GM19099 (cell line): ENCODE results near the gene TWIST2.

Experiments
- POLR2A ChIP-seq: IDR thresholded peaks from 3 replicates; pipeline ENCODE4 v1.6.1; 2011; ENCODE audit warnings: low read depth; ENCODE audit not compliant: insufficient read length; ENCODE audit errors: extremely low read depth

Gene TWIST2

GRCh38 chr2:238948765-238949641 is 101.1 kb downstream of the TWIST2 start:
- TF ChIP-seq POLR2A: no peak

GRCh38 chr2:238949710-238950345 is 101.9 kb downstream of the TWIST2 start:
- TF ChIP-seq POLR2A: no peak

- no peak for TF ChIP-seq POLR2A
Measured at GRCh38 chr2:238950551-238950950, 102.7 kb downstream of the TWIST2 start.

DNA sequence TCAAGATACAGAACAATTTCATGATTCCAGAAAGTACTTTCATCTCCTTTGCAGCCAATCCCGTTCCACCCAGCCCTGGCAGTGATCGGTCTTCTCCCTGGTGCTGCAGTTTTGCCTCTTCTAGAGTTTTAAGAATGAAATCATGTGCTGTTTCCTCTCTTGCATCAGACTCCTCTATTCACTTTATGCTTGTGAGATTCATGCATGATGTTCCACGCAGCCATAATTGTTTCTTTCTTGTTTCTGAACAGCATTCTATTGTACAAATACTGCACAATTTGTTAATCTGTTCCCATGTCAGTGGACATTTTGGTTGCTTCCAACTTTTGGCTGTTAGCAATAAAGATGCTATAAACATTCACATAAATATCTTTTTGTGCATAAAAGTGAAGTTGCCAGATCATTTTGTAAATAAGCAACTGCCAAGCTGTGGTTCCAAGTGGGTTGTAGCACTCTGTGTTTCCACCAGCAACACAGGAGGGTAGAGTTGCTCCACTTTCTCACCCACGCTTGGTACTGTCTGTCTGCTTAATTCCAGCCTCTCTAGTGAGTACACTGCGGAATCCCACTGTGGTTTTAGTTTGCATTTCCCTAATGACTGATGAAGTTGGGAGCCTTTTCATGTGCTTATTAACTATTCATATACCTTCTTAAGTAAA is 104.5 kb downstream of the TWIST2 start:
- TF ChIP-seq POLR2A: no peak

DNA sequence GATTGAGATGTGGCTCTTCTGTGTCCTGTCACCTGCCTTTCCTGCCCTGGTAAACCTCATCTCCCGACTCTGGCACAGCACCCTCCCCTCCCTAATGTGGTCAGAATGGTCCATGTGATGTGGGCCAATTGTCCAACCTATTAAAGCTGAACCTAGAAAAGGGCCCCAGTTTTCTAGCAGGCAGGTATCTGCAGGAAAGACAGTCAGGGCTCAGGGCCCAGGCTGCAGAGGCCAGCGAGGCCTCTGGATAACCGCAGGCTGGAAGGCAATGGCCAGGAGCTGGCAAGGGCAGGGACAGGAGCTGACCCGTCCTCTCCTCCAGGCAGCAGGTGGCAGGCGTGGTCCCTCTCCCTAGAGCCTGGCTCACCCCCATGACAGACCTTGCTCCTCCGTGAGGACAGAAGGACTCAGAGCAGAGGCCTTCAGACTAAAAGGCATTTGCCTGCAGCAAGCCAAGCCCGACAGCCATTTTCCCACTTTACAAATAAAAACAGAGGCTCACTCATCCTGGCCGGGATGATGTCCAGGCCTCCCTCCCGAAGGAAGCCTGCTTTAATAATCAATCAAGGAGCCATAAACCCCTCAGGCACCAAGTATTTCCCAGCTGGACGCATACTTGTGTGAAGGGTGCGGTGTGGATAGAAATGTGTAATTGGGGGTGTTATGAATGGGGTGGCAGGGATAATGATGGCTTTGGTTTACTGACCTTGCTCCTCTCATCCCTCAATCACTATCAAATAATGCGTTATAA is 107.1 kb downstream of the TWIST2 start:
- no peak for TF ChIP-seq POLR2A

DNA sequence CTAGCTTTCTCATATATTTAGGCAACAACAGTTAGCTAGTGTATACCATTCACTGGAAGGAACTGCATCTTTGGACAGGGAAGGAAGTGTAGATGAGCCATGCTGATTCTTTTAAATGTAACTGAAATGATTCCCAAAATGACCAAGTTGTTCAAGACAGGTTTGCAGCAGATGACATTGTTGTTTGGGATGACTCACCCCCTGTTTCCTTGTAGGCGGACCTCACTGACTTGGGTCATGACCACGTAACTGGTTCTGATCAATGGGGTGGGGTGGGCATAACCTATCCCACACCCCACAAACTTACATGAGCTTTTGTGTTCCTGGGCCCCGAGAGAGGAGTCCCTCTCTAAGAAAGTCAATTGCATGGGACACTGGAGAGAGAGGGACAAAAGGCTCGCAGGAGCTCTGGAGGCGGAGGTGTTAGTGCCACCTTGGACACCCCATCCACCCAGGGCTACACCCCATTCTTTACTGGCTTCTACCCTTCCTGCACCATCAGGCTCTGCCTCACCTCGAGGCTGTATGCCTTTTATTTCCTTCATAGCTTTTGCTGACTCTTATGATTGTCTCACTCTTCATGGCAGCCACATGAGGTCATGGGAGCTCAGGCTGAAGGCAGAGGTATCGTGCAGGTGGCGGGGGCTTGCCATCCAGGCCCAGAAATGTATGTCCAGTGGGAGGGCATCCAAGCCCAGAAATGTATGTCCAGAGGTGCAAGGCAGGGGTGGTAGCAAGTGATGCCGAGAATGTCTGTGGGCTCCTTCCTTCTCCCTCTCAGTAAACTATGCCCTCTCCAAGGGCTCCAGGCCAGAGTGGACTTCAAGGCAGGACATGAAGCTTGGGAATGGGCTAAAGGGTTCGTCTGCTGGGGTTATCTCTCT is 108.0 kb downstream of the TWIST2 start:
- no peak for TF ChIP-seq POLR2A

DNA sequence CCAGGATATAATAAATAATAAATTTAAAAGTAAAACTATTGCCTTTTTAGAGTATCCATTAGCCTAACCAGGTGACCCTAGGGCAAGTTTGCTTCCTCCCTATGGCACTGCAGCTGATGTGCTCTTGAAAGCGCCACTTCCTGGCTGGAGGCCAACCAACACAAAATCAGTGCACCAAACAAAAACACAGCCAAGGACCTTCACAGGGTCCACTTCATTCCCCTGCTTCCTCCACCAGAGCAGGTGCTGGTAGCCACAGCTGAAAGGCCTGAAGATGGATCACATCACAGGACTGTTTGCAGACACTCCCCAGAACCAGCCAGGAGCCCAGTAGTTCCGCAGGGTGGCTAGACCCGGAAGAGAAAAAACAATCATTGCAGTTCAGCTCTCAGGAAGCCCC is 108.8 kb downstream of the TWIST2 start:
- no peak for TF ChIP-seq POLR2A
